GM12874 (cell line): Measurements from ENCODE around the gene ZSCAN21.

Experiments
- TF ChIP-seq, protein P1 (sequence below): IDR thresholded peaks from 2 replicates; pipeline ENCODE4 v1.5.1; 2011; ENCODE audit warnings: low read depth, mild to moderate bottlenecking, control low read depth, low read length, moderate library complexity; ENCODE audit not compliant: insufficient read depth

ZSCAN21 gene

DNA sequence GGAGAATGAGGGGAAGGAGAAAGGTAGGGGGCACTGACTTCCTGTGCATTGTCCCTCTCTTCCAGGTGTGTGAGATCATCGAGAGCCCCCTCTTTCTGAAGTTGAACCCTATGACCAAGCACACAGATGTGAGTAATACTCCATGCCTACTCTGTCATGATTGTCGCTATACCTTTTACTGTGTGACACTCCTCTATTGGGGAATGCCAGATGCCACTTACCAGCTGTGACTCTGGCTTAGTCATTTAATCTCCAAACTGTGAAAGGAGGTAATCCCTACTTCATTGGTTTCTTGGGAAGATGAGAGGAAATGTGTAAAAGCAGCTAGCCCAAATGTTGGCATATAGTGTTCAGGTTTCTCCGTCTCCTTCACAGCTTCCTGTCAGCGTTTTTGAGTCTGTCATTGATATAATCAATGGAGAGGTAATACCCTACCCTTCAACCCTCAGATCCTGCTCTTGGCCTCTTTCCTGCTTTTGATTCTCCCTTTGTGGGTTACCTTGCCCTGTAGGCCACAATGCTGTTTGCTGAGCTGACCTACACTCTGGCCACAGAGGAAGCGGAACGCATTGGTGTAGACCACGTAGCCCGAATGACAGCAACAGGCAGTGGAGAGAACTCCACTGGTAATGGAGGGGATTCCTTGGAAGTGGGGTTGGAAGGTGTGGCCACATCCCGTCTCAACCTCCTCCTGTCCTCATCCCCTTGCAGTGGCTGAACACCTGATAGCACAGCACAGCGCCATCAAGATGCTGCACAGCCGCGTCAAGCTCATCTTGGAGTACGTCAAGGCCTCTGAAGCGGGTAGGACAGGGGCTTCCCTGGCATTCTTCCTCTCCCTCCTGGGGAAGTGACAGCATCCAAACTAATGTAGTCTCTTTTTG lies 41.2 kb downstream of the ZSCAN21 start:
- TF ChIP-seq, protein P1, sequence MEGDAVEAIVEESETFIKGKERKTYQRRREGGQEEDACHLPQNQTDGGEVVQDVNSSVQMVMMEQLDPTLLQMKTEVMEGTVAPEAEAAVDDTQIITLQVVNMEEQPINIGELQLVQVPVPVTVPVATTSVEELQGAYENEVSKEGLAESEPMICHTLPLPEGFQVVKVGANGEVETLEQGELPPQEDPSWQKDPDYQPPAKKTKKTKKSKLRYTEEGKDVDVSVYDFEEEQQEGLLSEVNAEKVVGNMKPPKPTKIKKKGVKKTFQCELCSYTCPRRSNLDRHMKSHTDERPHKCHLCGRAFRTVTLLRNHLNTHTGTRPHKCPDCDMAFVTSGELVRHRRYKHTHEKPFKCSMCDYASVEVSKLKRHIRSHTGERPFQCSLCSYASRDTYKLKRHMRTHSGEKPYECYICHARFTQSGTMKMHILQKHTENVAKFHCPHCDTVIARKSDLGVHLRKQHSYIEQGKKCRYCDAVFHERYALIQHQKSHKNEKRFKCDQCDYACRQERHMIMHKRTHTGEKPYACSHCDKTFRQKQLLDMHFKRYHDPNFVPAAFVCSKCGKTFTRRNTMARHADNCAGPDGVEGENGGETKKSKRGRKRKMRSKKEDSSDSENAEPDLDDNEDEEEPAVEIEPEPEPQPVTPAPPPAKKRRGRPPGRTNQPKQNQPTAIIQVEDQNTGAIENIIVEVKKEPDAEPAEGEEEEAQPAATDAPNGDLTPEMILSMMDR = no peak

DNA sequence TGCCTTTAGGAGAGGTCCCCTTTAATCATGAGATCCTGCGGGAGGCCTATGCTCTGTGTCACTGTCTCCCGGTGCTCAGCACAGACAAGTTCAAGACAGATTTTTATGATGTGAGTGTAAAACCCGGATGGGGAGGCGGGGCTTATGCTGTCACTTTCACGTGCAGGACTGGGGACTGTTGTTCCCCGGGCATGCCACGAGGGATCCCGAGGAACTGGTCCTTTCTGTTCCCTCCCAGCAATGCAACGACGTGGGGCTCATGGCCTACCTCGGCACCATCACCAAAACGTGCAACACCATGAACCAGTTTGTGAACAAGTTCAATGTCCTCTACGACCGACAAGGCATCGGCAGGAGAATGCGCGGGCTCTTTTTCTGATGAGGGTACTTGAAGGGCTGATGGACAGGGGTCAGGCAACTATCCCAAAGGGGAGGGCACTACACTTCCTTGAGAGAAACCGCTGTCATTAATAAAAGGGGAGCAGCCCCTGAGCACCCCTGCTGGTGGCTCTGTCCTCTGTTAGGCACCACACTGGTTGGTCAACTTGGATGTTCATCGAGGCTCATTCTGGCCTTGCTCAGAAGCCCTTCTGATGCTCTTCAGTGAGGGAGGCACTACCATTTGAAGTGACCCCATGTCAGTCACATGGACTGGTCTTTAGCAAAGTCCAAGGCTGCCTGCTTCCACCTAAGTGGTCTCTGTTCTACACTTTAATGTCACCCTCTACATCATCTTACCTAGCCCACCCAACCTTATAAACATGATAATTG lies 42.0 kb downstream of the ZSCAN21 start:
- TF ChIP-seq, protein P1 = no peak

DNA sequence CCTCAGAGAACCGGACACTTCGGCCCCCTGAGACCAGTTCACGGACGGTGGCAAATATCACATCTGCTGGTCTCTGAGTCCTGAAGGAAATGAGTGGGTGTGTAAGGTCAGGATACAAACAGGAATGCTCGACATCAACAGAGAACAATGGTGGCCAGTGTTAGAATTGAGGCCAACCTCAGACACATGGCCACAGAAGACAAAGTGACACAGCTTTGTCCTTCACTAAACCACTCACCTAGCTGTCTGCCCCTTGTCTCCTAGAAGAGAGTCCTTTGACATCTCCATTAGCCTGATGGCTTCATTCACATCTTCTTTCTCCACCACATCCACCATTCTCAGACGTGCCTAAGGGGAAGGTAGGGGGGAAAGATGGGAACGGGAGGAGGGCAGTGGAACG lies 43.5 kb downstream of the ZSCAN21 start:
- TF ChIP-seq, protein P1 = no peak

DNA sequence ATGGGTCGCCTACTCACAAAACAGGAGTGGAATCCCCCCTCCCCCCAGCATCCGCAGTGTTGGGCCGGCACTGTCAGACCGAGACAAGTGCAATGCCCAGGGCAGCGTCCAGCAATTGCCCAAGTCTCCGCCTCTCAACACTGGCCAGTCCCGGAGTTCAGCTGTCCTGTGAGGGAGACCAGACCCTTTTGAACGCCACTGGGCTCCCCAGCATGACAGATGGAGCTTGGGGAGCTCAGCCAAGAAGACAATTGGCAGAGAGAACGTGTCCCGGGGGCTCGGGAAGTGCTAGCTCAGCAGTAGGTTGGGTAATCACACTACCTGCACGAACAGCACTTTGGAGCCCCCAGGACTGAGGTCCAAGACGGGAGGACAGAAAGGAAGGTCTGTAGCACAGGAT lies 43.9 kb downstream of the ZSCAN21 start:
- TF ChIP-seq, protein P1 = no peak

DNA sequence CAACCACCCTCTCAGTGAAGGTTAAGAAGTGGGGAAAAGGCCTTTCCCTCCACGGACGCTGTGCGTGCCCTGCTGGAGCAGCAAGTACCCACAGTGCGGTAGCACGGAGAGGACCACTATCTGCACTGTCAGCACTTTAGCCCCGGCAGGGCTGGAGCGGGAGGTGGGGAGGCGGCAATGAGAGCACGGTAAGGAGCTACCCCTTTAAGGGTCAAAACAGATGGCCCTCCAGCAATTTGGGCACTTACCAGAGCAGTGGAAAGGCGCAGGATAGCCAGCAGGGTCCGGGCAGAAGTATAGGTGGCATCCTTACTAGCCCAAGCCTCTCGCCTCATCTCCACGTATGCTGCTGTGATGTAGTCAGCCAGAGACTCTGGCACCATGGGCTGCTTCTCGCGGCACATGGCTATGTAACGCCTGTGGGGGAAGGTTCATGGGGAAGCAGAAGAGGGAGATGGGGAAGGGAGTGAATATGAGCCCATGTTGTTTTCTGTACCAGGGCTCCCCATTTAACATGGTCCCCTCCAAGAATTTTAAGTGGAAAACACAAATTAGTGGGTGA lies 44.4 kb downstream of the ZSCAN21 start:
- TF ChIP-seq, protein P1 = no peak

DNA sequence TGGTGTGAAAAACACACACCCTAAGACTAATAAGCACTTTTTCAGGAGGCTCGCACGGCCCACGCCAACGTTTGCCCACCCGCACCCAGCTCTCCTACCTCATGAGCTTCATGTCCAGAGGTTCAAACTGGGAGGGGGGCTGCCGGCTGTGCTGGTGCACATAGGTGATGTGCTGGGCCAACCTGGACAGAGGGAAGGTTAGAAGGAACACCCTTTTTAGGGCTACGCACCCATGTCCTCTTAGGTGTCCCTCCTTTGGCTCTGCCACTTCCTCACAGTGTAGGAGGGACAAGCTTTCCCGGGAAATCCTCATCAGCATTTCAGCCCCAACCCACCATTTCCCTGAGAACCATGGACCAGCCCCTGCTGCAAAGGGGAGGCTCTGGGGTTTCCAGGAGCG lies 45.7 kb downstream of the ZSCAN21 start:
- TF ChIP-seq, protein P1 = no peak

DNA sequence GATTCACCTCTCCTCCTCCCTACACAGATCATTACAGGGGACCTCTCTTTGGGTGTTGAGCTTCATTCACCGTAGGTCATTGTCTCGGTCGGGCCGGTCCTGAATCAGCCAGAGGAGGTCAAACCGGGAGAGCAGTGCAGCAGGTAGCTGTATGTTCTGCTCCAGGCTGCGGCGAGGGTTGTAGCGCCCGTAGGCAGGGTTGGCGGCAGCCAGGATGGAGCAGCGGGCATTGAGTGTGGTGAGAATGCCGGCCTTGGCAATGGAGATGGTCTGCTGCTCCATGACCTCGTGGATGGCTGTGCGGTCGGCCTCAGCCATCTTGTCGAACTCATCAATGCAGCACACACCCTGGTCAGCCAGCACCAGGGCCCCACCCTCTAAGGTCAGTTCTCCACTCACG lies 46.1 kb downstream of the ZSCAN21 start:
- TF ChIP-seq, protein P1 = no peak
